HG03045 (cell line): ENCODE results near the gene PDYN.

ENCODE experiments used
- ATAC-seq: cut with Tn5 transposase; IDR thresholded peaks from one replicate; pipeline ENCODE4 v1.9.1; 2021; ENCODE audit warnings: mild to moderate bottlenecking, moderate library complexity; ENCODE audit not compliant: unreplicated experiment

The PDYN gene

DNA sequence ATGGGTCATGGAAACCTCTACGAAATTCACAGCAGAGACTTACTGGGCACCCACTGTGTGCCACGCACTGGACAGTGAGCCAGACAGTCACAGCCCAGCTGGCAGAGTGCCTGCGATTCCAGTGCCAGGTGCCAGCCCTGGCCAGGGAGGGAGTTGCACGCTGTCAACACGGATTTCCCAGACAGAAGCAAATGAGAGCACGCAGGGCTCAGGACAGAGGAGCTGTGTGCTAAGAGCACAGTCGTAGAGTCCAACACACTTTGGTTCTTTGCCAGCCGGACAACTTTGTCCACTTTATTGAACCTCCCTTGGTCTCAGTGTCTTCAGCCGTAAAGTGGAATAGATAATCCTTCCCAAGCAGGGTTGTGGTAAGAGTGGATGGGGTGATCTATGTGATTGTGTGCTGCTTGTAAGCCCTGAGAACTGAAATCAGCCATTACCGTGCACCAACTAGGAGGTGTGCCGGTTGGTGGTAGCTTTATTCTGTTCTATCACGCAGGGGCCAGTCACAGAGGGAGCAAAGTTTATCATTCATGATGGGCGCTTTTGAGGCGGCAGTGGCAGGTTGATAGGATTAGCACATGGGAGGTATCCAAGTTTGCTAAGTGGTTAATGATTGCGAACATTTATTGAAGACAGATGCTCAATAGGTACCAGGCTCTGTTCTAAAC lies 58.0 kb downstream of the PDYN start:
- ATAC-seq, result no peak

GRCh38 chr20:1934721-1935573 lies 58.9 kb downstream of the PDYN start:
- no peak for ATAC-seq

- no peak for ATAC-seq
Observed at GRCh38 chr20:1934156-1934555, 59.7 kb downstream of the PDYN start.

DNA sequence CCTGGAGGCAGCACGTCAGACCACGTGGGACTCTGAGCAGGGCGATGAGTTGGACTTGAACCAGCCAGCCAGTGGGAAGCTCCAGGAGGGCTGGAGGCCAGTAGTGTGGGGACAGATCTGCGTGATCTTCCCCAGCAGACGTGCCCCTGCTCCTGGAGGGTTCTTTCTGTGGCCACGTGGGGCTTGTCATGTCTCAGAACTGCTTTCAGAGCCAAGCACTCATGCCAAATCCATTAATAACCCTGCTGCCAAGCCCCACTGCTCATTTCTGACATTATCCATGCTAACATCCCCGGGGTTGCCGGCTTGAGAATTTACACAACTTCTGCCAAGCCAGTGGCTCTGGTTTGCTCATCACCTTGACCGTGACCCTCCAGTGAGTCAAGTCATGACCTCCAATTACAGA lies 60.4 kb downstream of the PDYN start:
- no peak for ATAC-seq

DNA sequence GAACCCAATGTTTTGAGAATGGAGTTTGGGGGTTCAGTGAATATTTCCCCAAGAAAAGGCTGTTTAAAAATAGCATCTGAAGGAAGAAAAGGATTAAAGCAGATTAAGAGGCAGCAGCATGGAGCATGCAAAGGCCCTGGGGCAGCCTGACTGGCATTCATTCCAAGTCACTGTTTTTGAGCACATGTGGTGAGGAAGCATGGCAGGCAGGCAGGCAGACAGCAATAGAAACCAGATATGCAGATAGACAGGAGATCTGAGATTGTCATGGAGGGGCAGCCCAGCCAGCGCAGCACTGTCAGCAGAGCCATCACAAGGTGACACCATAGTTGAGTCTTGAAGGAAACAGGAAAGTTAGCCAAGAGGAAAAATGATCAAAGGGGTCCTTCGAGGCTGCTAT lies 60.9 kb downstream of the PDYN start:
- no peak for ATAC-seq

DNA sequence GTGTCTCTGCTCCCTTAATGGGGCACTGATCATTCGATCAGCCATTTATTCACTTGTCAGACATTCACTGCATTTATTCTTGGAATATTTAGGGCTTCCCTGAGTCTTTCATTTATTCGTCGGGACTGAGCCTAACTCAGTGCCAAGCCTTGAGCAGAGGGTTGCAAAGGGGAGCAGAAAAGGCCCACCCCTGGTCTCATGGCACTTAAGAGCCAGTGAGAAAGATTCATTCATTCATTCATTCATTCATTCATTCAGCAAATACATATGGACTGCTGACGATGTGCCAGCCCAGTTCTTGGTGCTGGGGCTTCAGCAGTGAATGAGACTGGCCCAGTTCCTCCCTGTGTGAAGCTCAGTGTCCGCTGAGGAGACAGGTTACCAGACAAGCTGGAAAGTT lies 62.0 kb downstream of the PDYN start:
- ATAC-seq, result no peak

DNA sequence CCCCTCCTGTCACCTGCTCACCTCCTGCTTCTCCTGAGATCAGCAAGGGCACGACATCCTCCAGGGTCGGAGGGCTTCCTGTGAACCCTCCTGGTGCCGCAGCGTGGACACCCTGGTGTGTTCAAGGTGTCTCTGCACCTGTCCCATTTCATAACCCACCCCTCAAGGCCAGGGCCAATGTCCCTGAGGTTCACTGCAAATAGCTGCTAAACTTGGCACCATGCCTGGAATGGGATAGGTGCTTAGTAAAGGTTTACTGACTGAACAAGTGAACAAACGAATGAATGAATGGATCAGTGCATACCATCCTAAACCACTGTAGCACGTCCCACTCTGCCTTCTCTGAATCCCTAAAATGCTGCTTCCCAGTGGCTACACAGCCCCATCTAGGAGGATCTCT lies 63.7 kb downstream of the PDYN start:
- ATAC-seq, result no peak

DNA sequence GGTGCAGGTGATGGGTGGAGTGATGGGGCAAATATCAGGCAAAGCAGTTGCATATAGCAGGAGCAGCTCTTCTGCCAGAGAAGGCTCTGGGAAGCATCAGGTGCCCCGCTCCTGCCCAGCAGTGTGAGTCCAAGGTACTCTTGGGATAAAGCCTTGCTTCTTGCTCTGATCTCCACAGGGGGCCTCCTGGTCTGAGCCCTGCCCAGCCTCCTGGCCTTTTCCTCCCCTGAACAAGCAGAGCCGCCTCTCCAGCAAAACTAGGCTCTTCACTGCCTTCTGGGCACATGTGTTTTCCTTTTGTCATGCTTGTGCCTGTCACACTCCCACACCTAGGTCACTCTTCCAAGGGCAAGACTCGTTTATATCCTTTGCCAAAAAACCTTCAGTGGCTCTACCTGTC lies 64.4 kb downstream of the PDYN start:
- no peak for ATAC-seq

GRCh38 chr20:1928782-1929181 lies 65.1 kb downstream of the PDYN start:
- no peak for ATAC-seq
